Measurements from ENCODE around the gene IQGAP1.

GRCh38 chr15:90481023-90481422 lies 93.0 kb downstream of the IQGAP1 start:
- TF ChIP-seq POLR2AphosphoS5 (IDR thresholded peaks at IDR 0.05) (no peak), EP300 (IDR thresholded peaks at IDR 0.05) (no peak), CTCF (IDR thresholded peaks at IDR 0.05) (no peak)

Measured in suprapubic skin (tissue), 4 donors.